RWPE1 (cell line): ENCODE measurements around the gene KL.

Source experiments
- CTCF ChIA-PET: fragments of 350-600 bp; sonication (Branson Sonifier 250); formaldehyde crosslinking; extraction: SDS; loops from one replicate; lab custom pipeline; 2021; lab: Yijun Ruan, JAX
- POLR2A ChIA-PET: fragments of 400-600 bp; formaldehyde crosslinking; extraction: SDS; loops from one replicate; lab custom pipeline; 2020; ENCODE audit warnings: antibody characterized with exemption; ENCODE audit not compliant: low non-redundant PET; lab: Yijun Ruan, JAX
- DNase-seq: peaks from one replicate; pipeline ENCODE4 v3.0.0; 2012; ENCODE audit warnings: low spot score
- H3K27ac ChIP-seq: fragments of 450-650 bp; 2 replicates; pipeline ENCODE4 v1.5.1; 2017
- TF ChIP-seq, protein P1 (sequence below): fragments of 450-650 bp; conservative IDR thresholded peaks from 2 replicates; pipeline ENCODE4 v1.5.1; 2017; ENCODE audit warnings: low read depth, mild to moderate bottlenecking

The KL gene

DNA sequence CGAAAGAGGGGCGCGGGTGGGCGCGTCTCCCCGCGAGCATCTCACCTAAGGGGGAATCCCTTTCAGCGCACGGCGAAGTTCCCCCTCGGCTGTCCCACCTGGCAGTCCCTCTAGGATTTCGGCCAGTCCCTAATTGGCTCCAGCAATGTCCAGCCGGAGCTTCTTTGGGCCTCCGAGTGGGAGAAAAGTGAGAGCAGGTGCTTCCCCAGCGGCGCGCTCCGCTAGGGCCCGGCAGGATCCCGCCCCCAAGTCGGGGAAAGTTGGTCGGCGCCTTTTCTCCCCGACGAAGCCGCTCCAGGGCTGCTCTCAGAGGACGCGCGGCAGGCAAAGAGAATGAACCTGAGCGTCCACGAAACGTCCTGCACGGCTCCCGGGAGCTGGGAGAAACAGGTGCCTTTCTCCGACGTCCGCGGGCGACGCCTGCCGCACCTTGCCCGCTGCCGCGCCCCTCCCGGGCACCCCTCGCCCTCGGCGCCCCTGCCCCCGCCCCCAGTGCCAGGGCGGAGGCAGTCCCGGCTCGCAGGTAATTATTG, 366 bp upstream of the KL start:
- no peak for DNase-seq
- TF ChIP-seq, protein P1, sequence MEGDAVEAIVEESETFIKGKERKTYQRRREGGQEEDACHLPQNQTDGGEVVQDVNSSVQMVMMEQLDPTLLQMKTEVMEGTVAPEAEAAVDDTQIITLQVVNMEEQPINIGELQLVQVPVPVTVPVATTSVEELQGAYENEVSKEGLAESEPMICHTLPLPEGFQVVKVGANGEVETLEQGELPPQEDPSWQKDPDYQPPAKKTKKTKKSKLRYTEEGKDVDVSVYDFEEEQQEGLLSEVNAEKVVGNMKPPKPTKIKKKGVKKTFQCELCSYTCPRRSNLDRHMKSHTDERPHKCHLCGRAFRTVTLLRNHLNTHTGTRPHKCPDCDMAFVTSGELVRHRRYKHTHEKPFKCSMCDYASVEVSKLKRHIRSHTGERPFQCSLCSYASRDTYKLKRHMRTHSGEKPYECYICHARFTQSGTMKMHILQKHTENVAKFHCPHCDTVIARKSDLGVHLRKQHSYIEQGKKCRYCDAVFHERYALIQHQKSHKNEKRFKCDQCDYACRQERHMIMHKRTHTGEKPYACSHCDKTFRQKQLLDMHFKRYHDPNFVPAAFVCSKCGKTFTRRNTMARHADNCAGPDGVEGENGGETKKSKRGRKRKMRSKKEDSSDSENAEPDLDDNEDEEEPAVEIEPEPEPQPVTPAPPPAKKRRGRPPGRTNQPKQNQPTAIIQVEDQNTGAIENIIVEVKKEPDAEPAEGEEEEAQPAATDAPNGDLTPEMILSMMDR: no peak
- no peak overlapping the region for H3K27ac ChIP-seq
- ChIA-PET CTCF (interaction anchor here (0.6 kb wide), 1 partner anchor 986 kb away, joined by 6 read pairs; no protein-coding TSS in a partner anchor), POLR2A (no interaction called here)

DNA sequence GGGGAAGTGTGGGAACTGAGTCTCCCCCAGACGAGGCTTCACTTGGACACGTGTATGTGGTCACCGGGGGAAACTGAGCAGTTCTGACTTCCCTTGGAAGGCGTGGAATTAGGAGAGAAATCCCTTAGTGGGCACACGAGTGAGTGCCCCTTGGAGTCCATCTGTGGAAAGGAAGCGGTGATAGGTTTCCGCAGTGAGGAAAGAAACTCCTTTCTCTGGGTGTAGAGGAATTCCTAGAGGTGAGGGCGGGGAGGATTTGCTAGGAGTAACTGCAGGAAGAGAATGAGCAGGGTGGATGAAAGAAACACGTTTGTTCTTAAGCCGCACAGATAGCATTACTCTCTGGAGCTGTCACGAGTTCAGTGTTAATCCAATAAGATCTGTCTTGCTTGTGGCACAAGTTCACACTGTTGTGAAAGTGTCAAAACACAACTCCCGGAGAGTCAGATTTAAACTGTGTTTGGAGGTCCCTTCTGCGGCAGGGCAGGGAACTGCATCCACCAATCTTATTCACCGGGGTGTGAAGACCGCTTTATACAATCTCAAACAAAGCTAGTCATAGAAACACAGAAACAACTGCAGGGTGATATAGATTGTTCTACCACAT, 1.2 kb downstream of the KL start:
- TF ChIP-seq, protein P1: no peak
- POLR2A ChIA-PET: no interaction called here
- DNase-seq: no peak
- H3K27ac ChIP-seq: no peak overlapping the region
- CTCF ChIA-PET: interaction anchor here (0.9 kb wide), 1 partner anchor 509 kb away, joined by 4 read pairs; no protein-coding TSS in a partner anchor

DNA sequence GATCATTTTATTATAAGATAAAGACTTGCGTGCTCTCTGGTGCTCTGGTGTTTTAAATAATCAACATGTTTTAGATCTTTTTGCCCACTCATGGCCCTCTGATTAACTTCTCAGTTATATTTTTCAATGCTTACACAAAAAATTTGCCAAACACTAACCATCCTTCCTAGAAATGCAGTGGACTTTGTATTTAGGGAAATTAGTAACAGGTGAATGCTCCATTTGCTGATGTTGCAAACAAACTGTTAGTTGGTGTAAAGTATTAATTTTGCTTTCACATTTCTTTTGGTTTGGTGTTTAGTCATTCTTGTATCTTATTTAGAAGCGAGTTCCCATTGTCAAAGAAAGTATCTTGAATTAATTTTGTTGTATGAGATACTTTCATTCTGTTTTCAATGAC, 2.7 kb downstream of the KL start:
- no peak for DNase-seq
- ChIA-PET POLR2A (no interaction called here), CTCF (no interaction called here)
- H3K27ac ChIP-seq: no peak overlapping the region
- TF ChIP-seq, protein P1: no peak

DNA sequence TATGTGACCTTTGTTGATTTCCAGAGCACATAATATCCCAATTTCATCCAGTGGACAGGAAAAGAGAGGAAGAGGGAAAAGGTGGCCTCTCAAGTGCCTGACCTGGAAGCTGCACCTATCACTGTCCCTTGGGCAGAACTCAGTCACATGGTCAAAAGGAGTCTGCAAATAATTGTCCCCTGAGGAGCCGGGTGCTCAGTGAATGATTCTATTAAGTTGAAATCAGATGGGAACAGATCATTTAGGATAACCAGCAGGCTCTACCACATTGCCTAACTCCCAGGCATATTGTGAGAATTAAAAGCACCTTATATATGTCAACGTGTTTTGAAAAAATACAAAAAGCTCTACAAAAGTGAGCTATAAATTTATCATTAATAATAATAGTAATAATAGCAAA, 6.8 kb downstream of the KL start:
- H3K27ac ChIP-seq: no peak overlapping the region
- TF ChIP-seq, protein P1: no peak
- CTCF ChIA-PET: no interaction called here
- POLR2A ChIA-PET: no interaction called here
- no peak for DNase-seq

DNA sequence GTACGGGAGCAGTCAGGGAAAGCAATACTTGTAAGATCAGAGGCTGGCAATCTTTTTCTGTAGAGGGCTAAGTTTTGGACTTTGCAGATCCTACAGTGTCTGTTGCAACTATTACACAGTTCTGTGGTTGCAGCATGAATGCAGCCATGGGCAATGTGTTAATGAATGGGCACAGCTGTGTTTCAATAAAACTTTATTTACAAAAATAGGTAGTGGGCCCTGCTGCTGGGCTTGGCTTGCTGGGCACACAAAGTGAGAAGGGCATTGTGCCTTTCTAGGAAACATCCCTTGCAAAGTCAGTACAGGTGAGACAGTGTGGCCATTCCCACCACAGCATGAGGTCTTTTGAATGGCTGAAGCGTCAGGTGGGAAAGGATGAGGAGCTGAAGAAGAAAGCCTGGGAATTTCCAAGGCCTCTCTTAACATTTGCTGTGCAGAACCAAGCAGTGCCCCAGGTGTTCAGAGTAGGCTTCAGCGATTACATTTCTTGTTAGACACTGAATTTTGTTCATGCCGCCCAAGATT, 9.1 kb downstream of the KL start:
- ChIA-PET CTCF (interaction anchor here (0.7 kb wide), 1 partner anchor 1073 kb away, joined by 3 read pairs; no protein-coding TSS in a partner anchor), POLR2A (no interaction called here)
- TF ChIP-seq, protein P1: no peak
- H3K27ac ChIP-seq: no peak overlapping the region
- no peak for DNase-seq

DNA sequence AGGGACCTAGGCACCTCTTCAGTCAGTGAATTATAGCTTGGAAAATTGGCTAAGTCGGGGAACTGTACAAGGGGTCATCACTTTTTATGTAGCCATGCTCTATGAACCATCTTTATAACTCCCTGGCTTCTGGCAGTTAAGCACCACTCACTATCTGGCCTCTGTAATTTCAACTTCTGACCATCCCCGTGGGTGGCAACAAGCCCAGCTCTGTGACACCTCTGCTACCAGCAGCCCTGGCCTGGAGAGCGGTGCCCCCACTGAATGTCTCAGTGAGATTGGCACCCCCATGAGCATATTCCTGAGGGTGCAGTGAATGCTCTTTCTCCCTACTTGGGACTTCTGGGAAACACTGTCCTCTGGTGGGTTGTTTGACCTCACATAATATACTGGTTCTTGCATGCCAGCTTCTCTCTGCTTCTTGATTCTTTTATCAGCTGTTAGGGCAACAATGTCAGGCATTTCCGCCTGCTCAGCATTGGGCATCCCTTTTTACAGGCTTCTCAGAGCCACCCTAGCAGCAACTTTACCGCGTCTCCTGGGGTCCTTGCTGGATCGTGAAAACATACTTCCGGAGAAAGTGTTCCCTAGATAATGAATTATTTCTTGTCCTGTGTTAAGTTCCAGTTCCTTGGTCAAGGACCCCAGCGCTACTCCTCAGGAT, 10.4 kb downstream of the KL start:
- TF ChIP-seq, protein P1: no peak
- CTCF ChIA-PET: no interaction called here
- POLR2A ChIA-PET: no interaction called here
- no peak for DNase-seq
- H3K27ac ChIP-seq: no peak overlapping the region
